ENCODE results near the gene TEX14.
A peak's percentile ranks its signal among the peaks of the same experiment; 100 is the strongest.
"Not testable (repeated sequence)": the region's sequence is repeated elsewhere in the genome, so short reads cannot be mapped to it uniquely, and the experiment has no call there.

Gene TEX14

GRCh38 chr17:58692239-58693055, 602 bp upstream of the TEX14 start, which contains the start of gene RAD51C:
RAD51C (plus strand) TSS chr17:58692602; CDS start chr17:58692644, 42 bp downstream.
- peak; percentile 90 to 95 (median 90) for DNase-seq

- not testable (repeated sequence) for DNase-seq
These were observed 1.8 kb downstream of the TEX14 start for GRCh38 chr17:58690033-58690432.

- no peak for DNase-seq
These were observed 3.3 kb downstream of the TEX14 start for GRCh38 chr17:58688521-58688920.

- no peak for DNase-seq
These were observed 4.9 kb downstream of the TEX14 start for GRCh38 chr17:58686980-58687379.

- DNase-seq: not testable (repeated sequence)
These were observed 7.4 kb downstream of the TEX14 start for GRCh38 chr17:58684462-58684861.

- no peak for DNase-seq
These were observed 7.8 kb downstream of the TEX14 start for GRCh38 chr17:58684003-58684402.

GRCh38 chr17:58680038-58680369, 11.8 kb downstream of the TEX14 start:
- no peak for DNase-seq

- peak in 2 of 3 experiments; percentile 11 to 68 for DNase-seq
These were observed 12.4 kb downstream of the TEX14 start for GRCh38 chr17:58679263-58680037.

GRCh38 chr17:58678287-58678686, 13.6 kb downstream of the TEX14 start:
- not testable (repeated sequence) for DNase-seq

- DNase-seq: no peak
These were observed 14.5 kb downstream of the TEX14 start for GRCh38 chr17:58677194-58677880.

- DNase-seq: no peak
These were observed 19.9 kb downstream of the TEX14 start for GRCh38 chr17:58671969-58672368.

GRCh38 chr17:58669853-58670252, 22.0 kb downstream of the TEX14 start:
- DNase-seq: no peak

- no peak for DNase-seq
These were observed 23.3 kb downstream of the TEX14 start for GRCh38 chr17:58668598-58668935.

- no peak for DNase-seq
These were observed 23.8 kb downstream of the TEX14 start for GRCh38 chr17:58667934-58668597.

- peak in 2 of 3 experiments; percentile 72 to 86 for DNase-seq
These were observed 25.0 kb downstream of the TEX14 start for GRCh38 chr17:58666858-58667267.

- DNase-seq: peak in 1 of 3 experiments; percentile 86
These were observed 25.6 kb downstream of the TEX14 start for GRCh38 chr17:58665946-58666857.

- DNase-seq: no peak
These were observed 27.5 kb downstream of the TEX14 start for GRCh38 chr17:58664302-58664701.

GRCh38 chr17:58661499-58661898, 30.3 kb downstream of the TEX14 start:
- no peak for DNase-seq

- DNase-seq: no peak
These were observed 31.2 kb downstream of the TEX14 start for GRCh38 chr17:58660621-58661020.

GRCh38 chr17:58659714-58660084, 32.1 kb downstream of the TEX14 start:
- peak in 1 of 3 experiments; percentile 41 for DNase-seq

GRCh38 chr17:58658804-58659713, 32.8 kb downstream of the TEX14 start:
- peak; percentile 82 to 98 (median 89) for DNase-seq

Measured in NCI-H1417 (cell line).